Lower lobe of right lung (tissue), 2 donors: ENCODE data around the gene NOTCH1. TPM values are rescaled to one million over a fixed set of nuclear protein-coding genes. Genes with fewer than 3 reads are reported as not detected.

Source experiments
- ATAC-seq, 2 donors: fragments of 200-7000 bp; cut with Tn5 transposase; one replicate each; pipeline ENCODE4 v1.9.1; 2020 to 2022; ENCODE audit warnings: mild to moderate bottlenecking in 2 of 2, moderate library complexity in 2 of 2
- DNase-seq: peaks from one replicate; pipeline ENCODE4 v3.0.0-alpha.2; 2020
- H3K27ac ChIP-seq: fragments of 200-600 bp; one replicate; pipeline ENCODE4 v1.8.0; 2022
- H3K27me3 ChIP-seq: fragments of 200-600 bp; one replicate; pipeline ENCODE4 v1.8.0; 2022; ENCODE audit warnings: low read depth
- H3K36me3 ChIP-seq: fragments of 200-600 bp; one replicate; pipeline ENCODE4 v1.8.0; 2022; ENCODE audit warnings: mild to moderate bottlenecking
- H3K4me1 ChIP-seq: fragments of 200-600 bp; one replicate; pipeline ENCODE4 v1.8.0; 2022
- H3K4me3 ChIP-seq: fragments of 200-600 bp; one replicate; pipeline ENCODE4 v1.8.0; 2022; ENCODE audit warnings: mild to moderate bottlenecking
- H3K9me3 ChIP-seq: fragments of 200-600 bp; one replicate; pipeline ENCODE4 v1.8.0; 2022
- CTCF ChIP-seq: fragments of 200-600 bp; IDR thresholded peaks from one replicate; pipeline ENCODE4 v1.8.0; 2022; ENCODE audit warnings: antibody characterized with exemption, mild to moderate bottlenecking
- intact Hi-C: fragments of 100-400 bp; cut with DNase I; formaldehyde crosslinking; loops from one replicate; pipeline ENCODE4 v1.11.0; 2022
- total RNA-seq: library from RNA; stranded (reverse); fragmentation: NEBNext Ultra II Directional; extraction: Animal tissue kit (Norgen Biotek cat#: 25700); gene quantifications from one replicate; pipeline ENCODE4 v1.2.1, GENCODE V29; 2021
- donor health status: DM: no; HTN: yes; CAD: no; lungs with severe emphysema.

The NOTCH1 gene
- total RNA-seq, 1 donor from 2014 or later: 91.4 TPM

GRCh38 chr9:136539427-136540421 is 6.1 kb downstream of the NOTCH1 start:
- ATAC-seq (peak; percentile 92), DNase-seq (peak; percentile 98)
- no peaks in the 10 kb centered on the region for H3K9me3 ChIP-seq
- peak overlapping the region; percentile 86 for H3K27ac ChIP-seq
- intact Hi-C loops: no loop called here
- H3K27me3 ChIP-seq: no peaks in the 10 kb centered on the region
- no peak for TF ChIP-seq CTCF
- peak overlapping the region; percentile 42 for H3K4me3 ChIP-seq
- peaks cover 86% of the 10 kb centered on the region for H3K4me1 ChIP-seq
- H3K36me3 ChIP-seq: peaks cover 51% of the 10 kb centered on the region

DNA sequence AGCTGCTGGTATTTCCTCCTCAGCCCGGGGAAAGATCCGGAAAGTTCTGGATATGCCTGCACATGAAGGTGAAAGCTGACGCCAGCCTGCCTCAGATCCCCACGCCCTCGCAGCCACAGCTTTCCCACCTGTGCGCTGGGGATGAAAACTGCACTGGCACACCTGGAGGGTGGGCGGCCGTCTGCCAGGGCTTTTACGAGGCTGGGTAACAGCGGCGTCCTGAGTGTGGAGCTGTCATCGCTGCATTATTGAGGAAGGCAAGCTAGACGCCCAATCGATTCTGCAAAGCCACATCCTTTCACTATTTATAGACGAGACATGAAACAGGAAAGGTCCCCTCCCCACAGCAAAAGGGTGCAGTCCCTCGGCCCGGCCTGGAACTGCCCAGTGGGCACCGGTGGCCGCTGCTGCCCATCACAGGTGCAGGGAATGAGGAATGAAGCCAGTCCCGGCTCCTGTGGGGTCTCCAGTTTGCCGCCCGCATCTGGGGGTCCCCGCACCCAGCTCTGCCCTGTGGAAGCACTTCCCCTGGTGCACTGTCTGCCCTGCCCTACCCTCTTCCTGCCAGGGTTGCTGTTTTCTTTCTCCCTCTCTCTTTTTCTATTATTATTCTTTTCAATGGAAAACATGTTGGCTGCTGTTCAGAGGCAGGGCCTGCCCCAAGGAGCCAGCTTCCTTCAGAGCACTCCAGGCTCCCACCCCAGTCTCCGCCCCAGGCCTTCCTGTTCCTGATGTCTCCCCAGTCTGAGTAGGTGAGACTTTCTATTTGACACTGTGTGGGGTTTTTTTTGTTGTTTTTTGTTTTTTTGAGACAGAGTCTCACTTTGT is 7.0 kb downstream of the NOTCH1 start:
- TF ChIP-seq CTCF: no peak
- Histone ChIP-seq H3K27ac (peak overlapping the region; percentile 86), H3K4me3 (peak overlapping the region; percentile 42), H3K9me3 (no peaks in the 10 kb centered on the region), H3K4me1 (peaks cover 88% of the 10 kb centered on the region), H3K36me3 (peaks cover 55% of the 10 kb centered on the region), H3K27me3 (no peaks in the 10 kb centered on the region)
- intact Hi-C loops: no loop called here
- ATAC-seq (peak; percentile 31 to 43), DNase-seq (no peak)

DNA sequence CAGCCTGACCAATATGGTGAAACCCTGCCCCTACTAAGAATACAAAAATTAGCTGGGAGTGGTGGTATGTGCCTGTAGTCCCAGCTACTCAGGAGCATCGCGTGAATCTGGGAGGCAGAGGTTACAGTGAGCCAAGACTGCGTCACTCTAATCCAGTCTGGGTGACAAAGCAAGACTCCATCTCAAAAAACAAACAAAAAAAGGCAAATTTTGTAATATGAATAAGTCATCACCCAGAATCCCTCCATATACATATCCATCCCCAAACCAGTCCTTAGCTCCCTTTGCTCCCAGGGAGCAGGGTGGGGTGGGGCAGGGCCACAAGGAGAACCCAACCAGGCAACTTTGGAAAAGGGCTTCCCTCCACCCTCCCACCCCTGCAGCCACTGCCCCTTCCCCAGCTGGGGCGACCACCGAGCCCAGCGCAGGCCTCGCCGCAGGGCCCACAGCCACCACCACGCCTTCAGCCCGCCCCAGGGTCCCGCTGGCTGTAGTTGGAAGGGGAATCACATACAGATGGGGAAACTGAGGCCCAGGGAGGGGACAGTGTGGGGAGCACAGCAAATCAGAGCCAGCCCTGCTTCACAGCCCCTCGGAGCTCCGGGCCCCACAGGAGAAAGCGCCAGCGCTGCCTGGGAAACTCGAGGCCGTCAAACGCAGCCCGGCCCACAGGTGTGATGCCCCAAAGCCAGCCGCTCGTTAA is 7.8 kb downstream of the NOTCH1 start:
- peaks cover 56% of the 10 kb centered on the region for H3K36me3 ChIP-seq
- ATAC-seq (no peak), DNase-seq (no peak)
- no peaks in the 10 kb centered on the region for H3K9me3 ChIP-seq
- TF ChIP-seq CTCF: no peak
- intact Hi-C loops: no loop called here
- peaks cover 88% of the 10 kb centered on the region for H3K4me1 ChIP-seq
- H3K27me3 ChIP-seq: no peaks in the 10 kb centered on the region
- H3K27ac ChIP-seq: peak overlapping the region; percentile 86
- H3K4me3 ChIP-seq: peak overlapping the region; percentile 42

DNA sequence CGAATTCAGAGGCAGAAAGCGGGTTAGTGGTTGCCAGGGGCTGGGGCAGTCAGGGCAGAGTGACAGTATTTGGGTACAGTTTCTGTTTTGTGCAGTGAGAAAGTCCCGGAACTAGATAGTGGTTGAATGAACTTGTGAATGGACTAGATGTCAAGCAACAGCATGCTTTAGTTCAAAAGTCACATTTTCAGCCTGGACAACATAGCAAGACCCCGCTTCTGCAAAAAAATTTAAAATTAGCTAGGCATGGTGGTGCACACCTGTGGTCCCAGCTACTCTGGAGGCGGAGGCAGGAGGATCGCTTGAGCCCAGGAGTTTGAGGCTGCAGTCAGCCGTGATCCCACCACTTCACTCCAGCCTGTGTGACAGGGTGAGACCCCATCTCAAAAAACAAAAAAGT is 8.4 kb downstream of the NOTCH1 start:
- H3K4me3 ChIP-seq: no peak overlapping the region
- H3K27ac ChIP-seq: peak overlapping the region; percentile 0
- peaks cover 90% of the 10 kb centered on the region for H3K4me1 ChIP-seq
- no peak for TF ChIP-seq CTCF
- peaks cover 51% of the 10 kb centered on the region for H3K36me3 ChIP-seq
- DNase-seq (no peak), ATAC-seq (no peak)
- H3K27me3 ChIP-seq: no peaks in the 10 kb centered on the region
- intact Hi-C loops: no loop called here
- H3K9me3 ChIP-seq: no peaks in the 10 kb centered on the region

- intact Hi-C loops: no loop called here
- peaks cover 45% of the 10 kb centered on the region for H3K36me3 ChIP-seq
- no peak overlapping the region for H3K4me3 ChIP-seq
- peaks cover 92% of the 10 kb centered on the region for H3K4me1 ChIP-seq
- H3K9me3 ChIP-seq: no peaks in the 10 kb centered on the region
- no peaks in the 10 kb centered on the region for H3K27me3 ChIP-seq
- DNase-seq: no peak
- peak overlapping the region; percentile 0 for H3K27ac ChIP-seq
- ATAC-seq: no peak
- no peak for TF ChIP-seq CTCF
Measured at GRCh38 chr9:136536721-136537241, 9.1 kb downstream of the NOTCH1 start.
